ENCODE data around the gene SLC25A34. TPM values are rescaled to one million over a fixed set of nuclear protein-coding genes. Genes with fewer than 3 reads are reported as not detected.

SLC25A34 gene
- total RNA-seq, 1 experiment from 2014 or later: 0.12 TPM

GRCh38 chr1:15765495-15766194 lies 29.6 kb downstream of the SLC25A34 start:
- no peak for DNase-seq (ENCODE audit: extremely low read depth, low read depth)

GRCh38 chr1:15767941-15768340 lies 31.9 kb downstream of the SLC25A34 start:
- DNase-seq (ENCODE audit: extremely low read depth, low read depth): no peak

- DNase-seq (ENCODE audit: extremely low read depth, low read depth): no peak
Measured at GRCh38 chr1:15768388-15768787, 32.3 kb downstream of the SLC25A34 start.

GRCh38 chr1:15770313-15770962 lies 34.4 kb downstream of the SLC25A34 start:
- no peak for DNase-seq (ENCODE audit: extremely low read depth, low read depth)

- no peak for DNase-seq (ENCODE audit: extremely low read depth, low read depth)
Measured at GRCh38 chr1:15771836-15772515, 35.9 kb downstream of the SLC25A34 start.

- DNase-seq (ENCODE audit: extremely low read depth, low read depth): no peak
Measured at GRCh38 chr1:15775706-15776105, 39.6 kb downstream of the SLC25A34 start.

- DNase-seq (ENCODE audit: extremely low read depth, low read depth): no peak
Measured at GRCh38 chr1:15777909-15778707, 42.0 kb downstream of the SLC25A34 start.

- no peak for DNase-seq (ENCODE audit: extremely low read depth, low read depth)
Measured at GRCh38 chr1:15785683-15786082, 49.6 kb downstream of the SLC25A34 start.

GRCh38 chr1:15786581-15786980 lies 50.5 kb downstream of the SLC25A34 start:
- DNase-seq (ENCODE audit: extremely low read depth, low read depth): no peak

GRCh38 chr1:15788624-15789301 lies 52.7 kb downstream of the SLC25A34 start:
- DNase-seq (ENCODE audit: extremely low read depth, low read depth): no peak

Other genes with a start within 250 kb of the SLC25A34 start
- gene CASP9, start 212.0 kb upstream of the SLC25A34 start, total RNA-seq (2014; rRNA removed; shearing (Covaris generic)): 18.0 and 19.3 TPM in 2 replicates
- gene DNAJC16, start 209.4 kb upstream of the SLC25A34 start, total RNA-seq (2014; rRNA removed; shearing (Covaris generic)): 15.0 and 15.9 TPM in 2 replicates
- 4.0 and 4.2 TPM in 2 replicates for gene AGMAT, start 151.2 kb upstream of the SLC25A34 start, total RNA-seq (2014; rRNA removed; shearing (Covaris generic))
- gene DDI2, start 118.8 kb upstream of the SLC25A34 start, total RNA-seq (2014; rRNA removed; shearing (Covaris generic)): 7.8 and 9.8 TPM in 2 replicates
- 20.6 and 21.0 TPM in 2 replicates for gene PLEKHM2, start 51.9 kb upstream of the SLC25A34 start, total RNA-seq (2014; rRNA removed; shearing (Covaris generic))
- not detected in 2 replicates for gene TMEM82, start 6.2 kb downstream of the SLC25A34 start, total RNA-seq (2014; rRNA removed; shearing (Covaris generic))
- gene FBLIM1, start 22.5 kb downstream of the SLC25A34 start, total RNA-seq (2014; rRNA removed; shearing (Covaris generic)): 3.6 and 4.1 TPM in 2 replicates
- gene UQCRHL, start 71.4 kb downstream of the SLC25A34 start, total RNA-seq (2014; rRNA removed; shearing (Covaris generic)): 7.5 and 7.9 TPM in 2 replicates
- gene SPEN, start 111.4 kb downstream of the SLC25A34 start, total RNA-seq (2014; rRNA removed; shearing (Covaris generic)): 11.3 and 14.2 TPM in 2 replicates
- 10.0 and 14.3 TPM in 2 replicates for gene ZBTB17, start 239.8 kb downstream of the SLC25A34 start, total RNA-seq (2014; rRNA removed; shearing (Covaris generic))

Data from NCI-H460 (cell line).